ENCODE results near the gene IGIP.
A peak's percentile ranks its signal among the peaks of the same experiment; 100 is the strongest.

IGIP gene

DNA sequence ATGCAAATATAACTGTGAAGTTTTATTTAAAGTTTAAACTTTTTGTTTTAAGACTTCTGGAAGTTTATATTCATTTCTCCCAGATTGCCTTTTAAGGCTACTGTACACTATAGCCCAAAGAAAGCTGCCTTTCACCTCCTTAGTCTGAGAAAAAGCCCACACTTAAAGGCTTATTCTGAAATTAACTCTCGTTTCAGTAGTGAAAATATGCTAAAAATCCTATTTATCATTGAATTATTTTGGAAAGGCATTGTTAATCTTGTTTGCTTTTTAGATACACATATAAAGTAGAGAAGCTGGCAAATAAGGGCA, 15.1 kb upstream of the IGIP start:
- TF ChIP-seq CTCF (IDR thresholded peaks at IDR 0.05; ENCODE audit: poor library complexity, severe bottlenecking) = no peak
- H3K4me3 ChIP-seq (ENCODE audit: severe bottlenecking) = no peak overlapping the region
- H3K9me3 ChIP-seq (ENCODE audit: severe bottlenecking) = no peaks in the 10 kb centered on the region
- DNase-seq (ENCODE audit: low spot score) = no peak
- no peaks in the 10 kb centered on the region for H3K27me3 ChIP-seq (ENCODE audit: insufficient read depth, poor library complexity, severe bottlenecking)
- H3K4me1 ChIP-seq (ENCODE audit: insufficient read depth, poor library complexity, severe bottlenecking) = peaks cover 25% of the 10 kb centered on the region
- ATAC-seq (ENCODE audit: low read depth) = no peak
- peaks cover 5% of the 10 kb centered on the region; the same call in 1 of the 2 replicates for H3K36me3 ChIP-seq (ENCODE audit: low read depth)
- no peak overlapping the region for H3K27ac ChIP-seq (ENCODE audit: poor library complexity, severe bottlenecking)

GRCh38 chr5:140111011-140111858, 14.5 kb upstream of the IGIP start:
- no peaks in the 10 kb centered on the region for H3K9me3 ChIP-seq (ENCODE audit: severe bottlenecking)
- ATAC-seq (ENCODE audit: low read depth) (no peak), DNase-seq (ENCODE audit: low spot score) (no peak)
- no peaks in the 10 kb centered on the region for H3K27me3 ChIP-seq (ENCODE audit: insufficient read depth, poor library complexity, severe bottlenecking)
- peaks cover 31% of the 10 kb centered on the region for H3K4me1 ChIP-seq (ENCODE audit: insufficient read depth, poor library complexity, severe bottlenecking)
- TF ChIP-seq CTCF (IDR thresholded peaks at IDR 0.05; ENCODE audit: poor library complexity, severe bottlenecking) = no peak
- no peak overlapping the region for H3K4me3 ChIP-seq (ENCODE audit: severe bottlenecking)
- H3K36me3 ChIP-seq (ENCODE audit: low read depth) = peaks cover 8% of the 10 kb centered on the region; the same call in 1 of the 2 replicates
- H3K27ac ChIP-seq (ENCODE audit: poor library complexity, severe bottlenecking) = peak overlapping the region; percentile 81

GRCh38 chr5:140111859-140112551, 13.7 kb upstream of the IGIP start:
- H3K27ac ChIP-seq (ENCODE audit: poor library complexity, severe bottlenecking) = peak overlapping the region; percentile 81
- no peak overlapping the region for H3K4me3 ChIP-seq (ENCODE audit: severe bottlenecking)
- no peak for TF ChIP-seq CTCF (IDR thresholded peaks at IDR 0.05; ENCODE audit: poor library complexity, severe bottlenecking)
- H3K36me3 ChIP-seq (ENCODE audit: low read depth) = peaks cover 8% of the 10 kb centered on the region; the same call in 1 of the 2 replicates
- DNase-seq (ENCODE audit: low spot score) (no peak), ATAC-seq (ENCODE audit: low read depth) (no peak)
- H3K27me3 ChIP-seq (ENCODE audit: insufficient read depth, poor library complexity, severe bottlenecking) = no peaks in the 10 kb centered on the region
- peaks cover 31% of the 10 kb centered on the region for H3K4me1 ChIP-seq (ENCODE audit: insufficient read depth, poor library complexity, severe bottlenecking)
- H3K9me3 ChIP-seq (ENCODE audit: severe bottlenecking) = no peaks in the 10 kb centered on the region

GRCh38 chr5:140112685-140113179, 13.0 kb upstream of the IGIP start:
- ATAC-seq (ENCODE audit: low read depth) (no peak), DNase-seq (ENCODE audit: low spot score) (no peak)
- Histone ChIP-seq H3K27me3 (ENCODE audit: insufficient read depth, poor library complexity, severe bottlenecking) (no peaks in the 10 kb centered on the region), H3K27ac (ENCODE audit: poor library complexity, severe bottlenecking) (peak overlapping the region; percentile 81), H3K4me3 (ENCODE audit: severe bottlenecking) (peak overlapping the region; percentile 48), H3K36me3 (ENCODE audit: low read depth) (peaks cover 8% of the 10 kb centered on the region; the same call in 1 of the 2 replicates), H3K4me1 (ENCODE audit: insufficient read depth, poor library complexity, severe bottlenecking) (peaks cover 34% of the 10 kb centered on the region), H3K9me3 (ENCODE audit: severe bottlenecking) (no peaks in the 10 kb centered on the region)
- TF ChIP-seq CTCF (IDR thresholded peaks at IDR 0.05; ENCODE audit: poor library complexity, severe bottlenecking) = no peak

Data from RWPE2 (cell line).